Aorta (tissue), 5 donors: ENCODE data around the gene CADM1. TPM values are rescaled to one million over a fixed set of nuclear protein-coding genes. Genes with fewer than 3 reads are reported as not detected.

Experiments
- ATAC-seq: fragments of 200-7000 bp; cut with Tn5 transposase; one replicate; pipeline ENCODE4 v1.9.1; 2022; ENCODE audit warnings: moderate library complexity; ENCODE audit not compliant: low FRiP score
- DNase-seq, 2 donors: peaks; one replicate each; pipeline ENCODE4 v3.0.0-alpha.2; 2020
- H3K27ac ChIP-seq, 2 donors: one replicate each; pipeline ENCODE4 v1.5.1; 2013; ENCODE audit warnings: low read length in 2 of 2, mild to moderate bottlenecking in 2 of 2, moderate library complexity in 2 of 2, control low read depth in 1 of 2, inconsistent platforms in 1 of 2, low read depth in 1 of 2
- H3K27me3 ChIP-seq, 2 donors: one replicate each; pipeline ENCODE4 v1.6.1; 2013; ENCODE audit warnings: control low read depth in 1 of 2, low read length in 1 of 2, mild to moderate bottlenecking in 1 of 2, moderate library complexity in 1 of 2; ENCODE audit not compliant: insufficient read depth in 2 of 2, control insufficient read depth in 1 of 2
- H3K36me3 ChIP-seq, 2 donors: one replicate each; pipeline ENCODE4 v1.6.1; 2013; ENCODE audit warnings: control low read depth in 1 of 2, low read length in 1 of 2, mild to moderate bottlenecking in 1 of 2; ENCODE audit not compliant: insufficient read depth in 2 of 2, control insufficient read depth in 1 of 2
- H3K4me1 ChIP-seq, 2 donors: one replicate each; pipeline ENCODE4 v1.6.1; 2013; ENCODE audit warnings: low read length in 2 of 2, control low read depth in 1 of 2, mild to moderate bottlenecking in 1 of 2, moderate library complexity in 1 of 2; ENCODE audit not compliant: insufficient read depth in 2 of 2, control insufficient read depth in 1 of 2
- H3K4me3 ChIP-seq, 2 donors: one replicate each; pipeline ENCODE4 v1.5.1; 2013; ENCODE audit warnings: low read length in 2 of 2, control low read depth in 1 of 2, mild to moderate bottlenecking in 1 of 2
- H3K9me3 ChIP-seq: one replicate; pipeline ENCODE4 v1.6.1; 2013; ENCODE audit warnings: mild to moderate bottlenecking, low read length; ENCODE audit not compliant: control insufficient read depth
- WGBS, 2 donors: extraction: QIAGEN DNeasy Blood & Tissue Kit; methylation state at CpG; one replicate each; pipeline ENCODE4 v1.1.7; 2013; 5-methylcytosine and 5-hydroxymethylcytosine counted together
- intact Hi-C, 2 donors: fragments of 100-400 bp; cut with DNase I; formaldehyde crosslinking; loops; one replicate each; pipeline versions ENCODE4 v1.14.2 to v1.15.0; 2022
- polyA plus RNA-seq, 2 donors: library from polyadenylated mRNA; stranded (reverse); fragments of 200-250 nt; gene quantifications; one replicate each; pipeline ENCODE4 v1.2.3, GENCODE V29; 2013
- total RNA-seq, 2 donors: library from RNA; stranded (reverse); fragmentation: NEBNext Ultra II Directional; extraction: Animal tissue kit (Norgen Biotek cat#: 25700); gene quantifications; one replicate each; pipeline ENCODE4 v1.2.1, GENCODE V29; 2021
- donor health status: healthy with polysubstance abuse.
- donor health status: Bipolar disorder and iron deficiency.
- donor health status: DM: no; HTN: no; CAD: no.
- donor health status: DM: no; HTN: no; CAD: no.
- donor health status: DM: yes; HTN: yes; CAD: no.

The CADM1 gene
- total and polyA plus RNA-seq, 4 donors, result 0.26 to 9.8 (median 5.7) TPM

- no peaks in the 10 kb centered on the region for H3K9me3 ChIP-seq
- whole genome bisulfite sequencing, 2 donors, result 90 to 94% methylated on average over 4 of the region's 4 CpGs
- no peak for ATAC-seq
- no peak for DNase-seq
- H3K36me3 ChIP-seq, result no peaks in the 10 kb centered on the region
- H3K27me3 ChIP-seq, result no peaks in the 10 kb centered on the region
- intact Hi-C loops, result no loop called here
- no peaks in the 10 kb centered on the region for H3K4me1 ChIP-seq
- no peak overlapping the region for H3K27ac ChIP-seq
- no peak overlapping the region for H3K4me3 ChIP-seq
These were observed 262.3 kb downstream of the CADM1 start for GRCh38 chr11:115241899-115242298.

- Histone ChIP-seq H3K4me3 (no peak overlapping the region), H3K36me3 (no peaks in the 10 kb centered on the region), H3K9me3 (no peaks in the 10 kb centered on the region), H3K27me3 (no peaks in the 10 kb centered on the region), H3K27ac (no peak overlapping the region), H3K4me1 (no peaks in the 10 kb centered on the region)
- intact Hi-C loops, result no loop called here
- 35 to 64% methylated on average over 2 of the region's 2 CpGs for WGBS, 2 donors
- DNase-seq, result no peak
- no peak for ATAC-seq
These were observed 265.4 kb downstream of the CADM1 start for GRCh38 chr11:115238791-115239190.

GRCh38 chr11:115238086-115238485 lies 266.1 kb downstream of the CADM1 start:
- Histone ChIP-seq H3K36me3 (no peaks in the 10 kb centered on the region), H3K4me3 (no peak overlapping the region), H3K9me3 (no peaks in the 10 kb centered on the region), H3K27me3 (no peaks in the 10 kb centered on the region), H3K4me1 (no peaks in the 10 kb centered on the region), H3K27ac (no peak overlapping the region)
- 49 to 66% methylated on average over 4 of the region's 4 CpGs for WGBS, 2 donors
- DNase-seq (no peak), ATAC-seq (no peak)
- intact Hi-C loops, result no loop called here

- Histone ChIP-seq H3K4me3 (no peak overlapping the region), H3K36me3 (no peaks in the 10 kb centered on the region), H3K27ac (no peak overlapping the region), H3K27me3 (no peaks in the 10 kb centered on the region), H3K9me3 (no peaks in the 10 kb centered on the region), H3K4me1 (no peaks in the 10 kb centered on the region)
- intact Hi-C loops, result no loop called here
- WGBS, 2 donors, result 69 to 83% methylated on average over 3 of the region's 3 CpGs
- DNase-seq (no peak), ATAC-seq (no peak)
These were observed 266.6 kb downstream of the CADM1 start for GRCh38 chr11:115237578-115237977.

- Histone ChIP-seq H3K9me3 (no peaks in the 10 kb centered on the region), H3K4me1 (no peaks in the 10 kb centered on the region), H3K4me3 (no peak overlapping the region), H3K27ac (no peak overlapping the region), H3K27me3 (no peaks in the 10 kb centered on the region), H3K36me3 (no peaks in the 10 kb centered on the region)
- 91 to 93% methylated on average over 4 of the region's 4 CpGs for WGBS, 2 donors
- intact Hi-C loops, result no loop called here
- no peak for ATAC-seq
- no peak for DNase-seq
These were observed 269.4 kb downstream of the CADM1 start for GRCh38 chr11:115234794-115235193.

GRCh38 chr11:115226556-115226955 lies 277.7 kb downstream of the CADM1 start:
- DNase-seq (no peak), ATAC-seq (no peak)
- WGBS, 2 donors, result 16 to 31% methylated on average over 2 of the region's 2 CpGs
- Histone ChIP-seq H3K27me3 (no peaks in the 10 kb centered on the region), H3K4me1 (no peaks in the 10 kb centered on the region), H3K36me3 (no peaks in the 10 kb centered on the region), H3K9me3 (no peaks in the 10 kb centered on the region), H3K27ac (no peak overlapping the region), H3K4me3 (no peak overlapping the region)
- intact Hi-C loops, result no loop called here

- H3K36me3 ChIP-seq, result no peaks in the 10 kb centered on the region
- ATAC-seq (no peak), DNase-seq (no peak)
- H3K27ac ChIP-seq, result no peak overlapping the region
- H3K4me3 ChIP-seq, result no peak overlapping the region
- no peaks in the 10 kb centered on the region for H3K9me3 ChIP-seq
- H3K4me1 ChIP-seq, result peaks cover 0 to under 1% of the 10 kb centered on the region in 2 donors
- WGBS, 2 donors, result 60 to 74% methylated on average over 4 of the region's 4 CpGs
- intact Hi-C loops, result no loop called here
- H3K27me3 ChIP-seq, result no peaks in the 10 kb centered on the region
These were observed 279.7 kb downstream of the CADM1 start for GRCh38 chr11:115224551-115224950.

GRCh38 chr11:115222863-115223530 lies 281.2 kb downstream of the CADM1 start:
- Histone ChIP-seq H3K27ac (no peak overlapping the region), H3K9me3 (no peaks in the 10 kb centered on the region), H3K4me3 (no peak overlapping the region), H3K27me3 (no peaks in the 10 kb centered on the region), H3K4me1 (peaks cover 0 to 6% of the 10 kb centered on the region in 2 donors), H3K36me3 (no peaks in the 10 kb centered on the region)
- no peak for ATAC-seq
- WGBS, 2 donors, result 87 to 91% methylated on average over 5 of the region's 5 CpGs
- intact Hi-C loops, result no loop called here
- DNase-seq, result no peak

- DNase-seq (no peak), ATAC-seq (no peak)
- no peaks in the 10 kb centered on the region for H3K27me3 ChIP-seq
- no peak overlapping the region for H3K4me3 ChIP-seq
- no peaks in the 10 kb centered on the region for H3K36me3 ChIP-seq
- 76 to 81% methylated on average over 5 of the region's 5 CpGs for WGBS, 2 donors
- peaks cover 0 to 6% of the 10 kb centered on the region in 2 donors for H3K4me1 ChIP-seq
- no peaks in the 10 kb centered on the region for H3K9me3 ChIP-seq
- intact Hi-C loops, result no loop called here
- no peak overlapping the region for H3K27ac ChIP-seq
These were observed 281.9 kb downstream of the CADM1 start for GRCh38 chr11:115222218-115222862.
